HG02759 (cell line): ENCODE results near the gene NIPAL1.
"Not testable (repeated sequence)": the region's sequence is repeated elsewhere in the genome, so short reads cannot be mapped to it uniquely, and the experiment has no call there.

Experiments
- ATAC-seq: cut with Tn5 transposase; IDR thresholded peaks from one replicate; pipeline ENCODE4 v1.9.1; 2021; ENCODE audit warnings: mild to moderate bottlenecking, moderate library complexity; ENCODE audit not compliant: unreplicated experiment

Gene NIPAL1

GRCh38 chr4:48016141-48017107, at the start of gene NIPAL1, which contains the start of gene CNGA1:
TSS of gene NIPAL1 (plus strand) at chr4:48016772. CDS start at chr4:48016840, 68 bp downstream.
TSS of gene CNGA1 (minus strand) at chr4:48016681. CDS start at chr4:47952689, 63,992 bp downstream.
- ATAC-seq = peak; percentile 98

GRCh38 chr4:47968847-47969246, 47.7 kb upstream of the NIPAL1 start:
- ATAC-seq = no peak

GRCh38 chr4:47972181-47972580, 44.4 kb upstream of the NIPAL1 start:
- peak; percentile 77 for ATAC-seq

- no peak for ATAC-seq
Observed at GRCh38 chr4:47972721-47973120, 43.9 kb upstream of the NIPAL1 start.

- no peak for ATAC-seq
Observed at GRCh38 chr4:47974566-47974965, 42.0 kb upstream of the NIPAL1 start.

- ATAC-seq = no peak
Observed at GRCh38 chr4:47990145-47990544, 26.4 kb upstream of the NIPAL1 start.

GRCh38 chr4:47992475-47992874, 24.1 kb upstream of the NIPAL1 start:
- ATAC-seq = not testable (repeated sequence)

GRCh38 chr4:47996021-47996420, 20.6 kb upstream of the NIPAL1 start:
- ATAC-seq = no peak

- no peak for ATAC-seq
Observed at GRCh38 chr4:48002267-48002666, 14.3 kb upstream of the NIPAL1 start.

- ATAC-seq = not testable (repeated sequence)
Observed at GRCh38 chr4:48003568-48003967, 13.0 kb upstream of the NIPAL1 start.

- ATAC-seq = no peak
Observed at GRCh38 chr4:48005781-48006180, 10.8 kb upstream of the NIPAL1 start.

GRCh38 chr4:48008021-48008596, 8.5 kb upstream of the NIPAL1 start:
- ATAC-seq = no peak

GRCh38 chr4:48010906-48011305, 5.7 kb upstream of the NIPAL1 start:
- not testable (repeated sequence) for ATAC-seq

- no peak for ATAC-seq
Observed at GRCh38 chr4:48011722-48012121, 4.8 kb upstream of the NIPAL1 start.

- ATAC-seq = no peak
Observed at GRCh38 chr4:48012824-48013223, 3.7 kb upstream of the NIPAL1 start.

GRCh38 chr4:48015216-48015615, 1.4 kb upstream of the NIPAL1 start:
- ATAC-seq = no peak

GRCh38 chr4:48015678-48016077, 894 bp upstream of the NIPAL1 start:
- ATAC-seq = no peak

- ATAC-seq = no peak
Observed at GRCh38 chr4:48017108-48017571, 568 bp downstream of the NIPAL1 start.

GRCh38 chr4:48018112-48018511, 1.5 kb downstream of the NIPAL1 start:
- no peak for ATAC-seq

GRCh38 chr4:48021100-48021499, 4.5 kb downstream of the NIPAL1 start:
- ATAC-seq = no peak

GRCh38 chr4:48022192-48022799, 5.7 kb downstream of the NIPAL1 start:
- ATAC-seq = no peak
